Smooth muscle cell (in vitro differentiated cells): ENCODE results near the gene TTC22. TPM values are rescaled to one million over a fixed set of nuclear protein-coding genes. Genes with fewer than 3 reads are reported as not detected.

Experiments used
- DNase-seq: peaks from one replicate; lab custom pipeline; 2025; ENCODE audit not compliant: unreplicated experiment; lab: John Stamatoyannopoulos, UW
- H2AFZ ChIP-seq: fragments of 200-600 bp; sonication (generic); 2 replicates; pipeline ENCODE4 v1.6.0; 2016; ENCODE audit warnings: antibody characterized with exemption, low read depth, mild to moderate bottlenecking
- H3F3A ChIP-seq: fragments of 200-600 bp; sonication (generic); 2 replicates; pipeline ENCODE4 v1.6.0; 2017; ENCODE audit warnings: antibody characterized with exemption, low read depth
- H3K27ac ChIP-seq: fragments of 200-600 bp; sonication (generic); 2 replicates; pipeline ENCODE4 v1.5.1; 2016; ENCODE audit warnings: low read depth, mild to moderate bottlenecking
- H3K27me3 ChIP-seq: fragments of 200-600 bp; sonication (generic); 2 replicates; pipeline ENCODE4 v1.6.1; 2016; ENCODE audit warnings: low read depth, mild to moderate bottlenecking
- H3K36me3 ChIP-seq: fragments of 200-600 bp; sonication (generic); 2 replicates; pipeline ENCODE4 v1.5.1; 2016; ENCODE audit warnings: low read depth
- H3K4me1 ChIP-seq: fragments of 200-600 bp; sonication (generic); 2 replicates; pipeline ENCODE4 v1.5.1; 2016; ENCODE audit warnings: low read depth
- H3K4me2 ChIP-seq: fragments of 200-600 bp; sonication (generic); 2 replicates; pipeline ENCODE4 v1.6.0; 2016; ENCODE audit warnings: mild to moderate bottlenecking
- H3K4me3 ChIP-seq: fragments of 200-600 bp; sonication (generic); 2 replicates; pipeline ENCODE4 v1.5.1; 2016; ENCODE audit warnings: mild to moderate bottlenecking
- H3K79me2 ChIP-seq: fragments of 200-600 bp; sonication (generic); 2 replicates; pipeline ENCODE4 v1.6.0; 2016; ENCODE audit warnings: low read depth, mild to moderate bottlenecking
- H3K9ac ChIP-seq: fragments of 200-600 bp; sonication (generic); 2 replicates; pipeline ENCODE4 v1.6.0; 2016; ENCODE audit warnings: low read depth
- H3K9me3 ChIP-seq: fragments of 200-600 bp; sonication (generic); replicated peaks from 2 replicates; pipeline ENCODE4 v1.5.1; 2016; ENCODE audit warnings: low read depth
- H4K20me1 ChIP-seq: fragments of 200-600 bp; sonication (generic); 2 replicates; pipeline ENCODE4 v1.6.0; 2016; ENCODE audit warnings: low read depth
- CTCF ChIP-seq: fragments of 200-600 bp; sonication (generic); IDR thresholded peaks from 2 replicates; pipeline ENCODE4 v1.5.1; 2017; ENCODE audit warnings: borderline replicate concordance, mild to moderate bottlenecking, antibody characterized with exemption; ENCODE audit not compliant: insufficient read depth, poor library complexity, severe bottlenecking
- WGBS: methylation state at CpG from one replicate; pipeline ENCODE4 v1.1.7; 2016; ENCODE audit warnings: low lambda C conversion rate; 5-methylcytosine and 5-hydroxymethylcytosine counted together
- polyA plus RNA-seq: library from polyadenylated mRNA; unstranded; fragments of >200 nt; fragmentation: Nextera tagmentation; extraction: Ambion mirVana; gene quantifications from 2 replicates; pipeline ENCODE4 v1.2.1, GENCODE V29; 2016
- total RNA-seq: library from RNA; depleted of rRNA; stranded (reverse); fragments of >200 nt; gene quantifications from 2 replicates; pipeline ENCODE4 v1.2.3, GENCODE V29; 2014

TTC22 gene
- total RNA-seq = 1.3 TPM in 2 replicates
- polyA plus RNA-seq = 0.50 and 2.5 TPM in 2 replicates

DNA sequence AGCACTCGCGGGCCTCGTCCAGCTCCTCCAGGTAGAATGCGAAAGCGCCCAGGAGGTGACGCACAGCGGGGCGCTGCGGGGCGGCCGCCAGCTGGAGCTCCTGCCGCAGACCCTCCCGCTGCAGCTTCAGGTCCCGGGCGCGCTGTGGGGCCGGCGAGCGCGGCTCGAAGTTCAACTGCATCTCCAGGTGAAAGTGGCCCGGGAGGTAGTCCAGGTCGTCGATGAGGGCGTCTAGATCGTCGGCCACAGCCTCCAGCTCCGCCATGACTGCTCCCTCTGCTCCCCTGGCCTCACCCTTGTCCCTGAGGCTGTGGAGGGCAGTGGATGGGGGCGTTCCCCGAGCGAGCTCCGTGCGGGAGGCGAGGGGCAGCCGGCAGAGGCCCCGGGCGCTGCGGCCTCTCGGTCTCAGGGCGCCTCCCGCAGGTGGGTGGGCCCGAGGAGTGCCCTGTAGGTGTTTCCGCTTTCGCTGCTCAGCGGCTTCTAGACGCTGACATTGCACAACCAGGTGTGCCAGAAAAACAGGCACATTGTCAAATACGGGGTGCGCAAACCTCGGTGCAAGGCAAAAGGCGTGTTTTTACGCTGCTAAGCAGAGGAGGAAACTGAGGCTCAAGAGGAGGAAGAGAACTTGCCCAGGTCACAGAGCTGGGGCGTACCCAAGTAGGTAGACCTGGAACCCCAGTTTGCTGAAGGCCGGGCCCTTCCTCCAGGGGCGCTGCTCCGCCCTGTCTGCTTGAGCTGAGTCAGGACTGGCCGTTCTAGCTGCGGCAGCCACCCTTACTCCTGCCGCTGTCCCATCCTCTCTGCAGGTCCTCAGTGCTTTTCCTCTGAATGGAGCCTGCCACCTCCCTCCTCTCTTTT is at the start of gene TTC22:
Gene TTC22, minus strand, starts transcription at position 425 of the 861 bp plus-strand sequence. Its CDS starts 160 bp downstream, at position 265.
- Histone ChIP-seq H3K79me2 (no peaks in the 10 kb centered on the region), H3K27me3 (peaks cover 31% of the 10 kb centered on the region), H3K9me3 (no peaks in the 10 kb centered on the region), H3K4me1 (no peaks in the 10 kb centered on the region), H3F3A (no peaks in the 10 kb centered on the region), H4K20me1 (no peaks in the 10 kb centered on the region), H3K27ac (no peak within 1 kb of the TSS), H3K36me3 (no peaks in the 10 kb centered on the region), H2AFZ (peak within 1 kb of the TSS; percentile 72), H3K4me2 (peak within 1 kb of the TSS; percentile 84), H3K4me3 (peak within 1 kb of the TSS; percentile 45), H3K9ac (no peak within 1 kb of the TSS)
- DNase-seq = no peak
- WGBS = 29% methylated on average over 43 of the region's 58 CpGs
- TF ChIP-seq CTCF = peak; percentile 23

GRCh38 chr1:54850737-54851136 is 49.6 kb upstream of the TTC22 start:
- Histone ChIP-seq H3F3A (no peaks in the 10 kb centered on the region), H4K20me1 (no peaks in the 10 kb centered on the region), H3K79me2 (no peaks in the 10 kb centered on the region), H3K27ac (peak overlapping the region; percentile 67), H3K27me3 (no peaks in the 10 kb centered on the region), H3K9me3 (no peaks in the 10 kb centered on the region), H3K4me3 (no peak overlapping the region), H3K9ac (no peak overlapping the region), H2AFZ (no peak overlapping the region), H3K36me3 (peaks cover 8% of the 10 kb centered on the region), H3K4me2 (peak overlapping the region; percentile 6), H3K4me1 (no peaks in the 10 kb centered on the region)
- no peak for DNase-seq
- 39% methylated on average over 9 of the region's 9 CpGs for WGBS
- TF ChIP-seq CTCF = no peak

- Histone ChIP-seq H3K4me2 (no peak overlapping the region), H3K9me3 (no peaks in the 10 kb centered on the region), H3K27ac (peak overlapping the region; percentile 53), H3K9ac (no peak overlapping the region), H3K79me2 (no peaks in the 10 kb centered on the region), H3K27me3 (no peaks in the 10 kb centered on the region), H2AFZ (no peak overlapping the region), H3F3A (no peaks in the 10 kb centered on the region), H3K4me1 (no peaks in the 10 kb centered on the region), H3K4me3 (no peak overlapping the region), H4K20me1 (no peaks in the 10 kb centered on the region), H3K36me3 (peaks cover 8% of the 10 kb centered on the region)
- no peak for TF ChIP-seq CTCF
- no peak for DNase-seq
- 75% methylated on average over 5 of the region's 5 CpGs for WGBS
Measured at GRCh38 chr1:54850069-54850730, 49.1 kb upstream of the TTC22 start.
